NCI-H146 (cell line): Measurements from ENCODE around the gene NCF4.

ENCODE experiments used
- DNase-seq: peaks from one replicate; lab custom pipeline; 2025; lab: John Stamatoyannopoulos, UW

The NCF4 gene

GRCh38 chr22:36922105-36922608, 61.4 kb downstream of the NCF4 start:
- no peak for DNase-seq

GRCh38 chr22:36922711-36923110, 61.9 kb downstream of the NCF4 start:
- DNase-seq, result no peak

- no peak for DNase-seq
Observed at GRCh38 chr22:36923131-36923788, 62.5 kb downstream of the NCF4 start.

- DNase-seq, result no peak
Observed at GRCh38 chr22:36924151-36924698, 63.4 kb downstream of the NCF4 start.

- DNase-seq, result no peak
Observed at GRCh38 chr22:36925388-36926290, 64.8 kb downstream of the NCF4 start.

- no peak for DNase-seq
Observed at GRCh38 chr22:36926309-36926708, 65.5 kb downstream of the NCF4 start.

GRCh38 chr22:36926721-36927435, 66.1 kb downstream of the NCF4 start:
- no peak for DNase-seq
